ENCODE results near the gene MAN1C1. TPM values are rescaled to one million over a fixed set of nuclear protein-coding genes. Genes with fewer than 3 reads are reported as not detected.
"Not testable (repeated sequence)": the region's sequence is repeated elsewhere in the genome, so short reads cannot be mapped to it uniquely, and the experiment has no call there.

MAN1C1 gene
- total RNA-seq, 1 donor from 2014 or later = 2.6 TPM

GRCh38 chr1:25657883-25658760, 41.5 kb downstream of the MAN1C1 start:
- ATAC-seq = no peak

GRCh38 chr1:25658791-25659431, 42.3 kb downstream of the MAN1C1 start:
- peak; percentile 8 for ATAC-seq

GRCh38 chr1:25661043-25661815, 44.6 kb downstream of the MAN1C1 start:
- no peak for ATAC-seq

GRCh38 chr1:25662061-25662460, 45.5 kb downstream of the MAN1C1 start:
- ATAC-seq = no peak

GRCh38 chr1:25662959-25663358, 46.4 kb downstream of the MAN1C1 start:
- not testable (repeated sequence) for ATAC-seq

- no peak for ATAC-seq
Measured at GRCh38 chr1:25664357-25665199, 48.0 kb downstream of the MAN1C1 start.

GRCh38 chr1:25666460-25666859, 49.9 kb downstream of the MAN1C1 start:
- no peak for ATAC-seq

GRCh38 chr1:25668931-25669573, 52.5 kb downstream of the MAN1C1 start:
- ATAC-seq = no peak

- ATAC-seq = no peak
Measured at GRCh38 chr1:25669781-25670567, 53.4 kb downstream of the MAN1C1 start.

- no peak for ATAC-seq
Measured at GRCh38 chr1:25671929-25672328, 55.3 kb downstream of the MAN1C1 start.

- no peak for ATAC-seq
Measured at GRCh38 chr1:25672763-25673409, 56.3 kb downstream of the MAN1C1 start.

- no peak for ATAC-seq
Measured at GRCh38 chr1:25673456-25673855, 56.9 kb downstream of the MAN1C1 start.

GRCh38 chr1:25673962-25674806, 57.6 kb downstream of the MAN1C1 start:
- ATAC-seq = no peak

- ATAC-seq = no peak
Measured at GRCh38 chr1:25674807-25675084, 58.2 kb downstream of the MAN1C1 start.

GRCh38 chr1:25675729-25676476, 59.3 kb downstream of the MAN1C1 start:
- ATAC-seq = peak; percentile 27

- peak; percentile 34 for ATAC-seq
Measured at GRCh38 chr1:25676488-25676887, 59.9 kb downstream of the MAN1C1 start.

GRCh38 chr1:25677193-25677773, 60.7 kb downstream of the MAN1C1 start:
- ATAC-seq = no peak

GRCh38 chr1:25679171-25679570, 62.6 kb downstream of the MAN1C1 start:
- no peak for ATAC-seq

Measured in esophagus mucosa (tissue), 1 donor.